H9 (cell line): ENCODE results near the gene ZNF569. TPM values are rescaled to one million over a fixed set of nuclear protein-coding genes. Genes with fewer than 3 reads are reported as not detected.
A peak's percentile ranks its signal among the peaks of the same experiment; 100 is the strongest.

ENCODE experiments used
- DNase-seq: peaks from one replicate; pipeline ENCODE4 v3.0.0-alpha.2; 2017
- H2AFZ ChIP-seq: one replicate; pipeline ENCODE4 v1.6.1; 2013; ENCODE audit warnings: mild to moderate bottlenecking, low read length, control low read depth, moderate library complexity
- H2AK5ac ChIP-seq: 2 replicates; pipeline ENCODE4 v1.6.1; 2013; ENCODE audit warnings: low read length, control low read depth, mixed read lengths; ENCODE audit not compliant: insufficient read length
- H2BK120ac ChIP-seq: one replicate; pipeline ENCODE4 v1.6.1; 2013; ENCODE audit warnings: low read depth, mild to moderate bottlenecking, low read length, control low read depth, inconsistent platforms; ENCODE audit not compliant: poor library complexity, severe bottlenecking
- H2BK12ac ChIP-seq: 2 replicates; pipeline ENCODE4 v1.6.1; 2013; ENCODE audit warnings: low read length, control low read depth, mixed read lengths, low read depth; ENCODE audit not compliant: insufficient read length
- H2BK15ac ChIP-seq: 2 replicates; pipeline ENCODE4 v1.6.1; 2013; ENCODE audit warnings: low read depth, low read length, control low read depth
- H2BK20ac ChIP-seq: one replicate; pipeline ENCODE4 v1.6.1; 2013; ENCODE audit warnings: low read depth, mild to moderate bottlenecking, low read length, control low read depth, inconsistent platforms; ENCODE audit not compliant: poor library complexity, severe bottlenecking
- H2BK5ac ChIP-seq: 2 replicates; pipeline ENCODE4 v1.6.1; 2013; ENCODE audit warnings: low read length, control low read depth, mixed read lengths; ENCODE audit not compliant: insufficient read length
- H3K14ac ChIP-seq: 2 replicates; pipeline ENCODE4 v1.6.1; 2013; ENCODE audit warnings: low read length, control low read depth; ENCODE audit not compliant: insufficient read depth
- H3K18ac ChIP-seq: 2 replicates; pipeline ENCODE4 v1.6.1; 2013; ENCODE audit warnings: low read depth, mild to moderate bottlenecking, mixed read lengths, low read length, control low read depth; ENCODE audit not compliant: insufficient read length
- H3K23ac ChIP-seq: 2 replicates; pipeline ENCODE4 v1.6.1; 2013; ENCODE audit warnings: low read length, control low read depth, mixed read lengths, low read depth; ENCODE audit not compliant: insufficient read length
- H3K23me2 ChIP-seq: 2 replicates; pipeline ENCODE4 v1.6.1; 2013; ENCODE audit warnings: low read depth, mild to moderate bottlenecking, mixed read lengths, low read length, control low read depth; ENCODE audit not compliant: insufficient read length, poor library complexity, severe bottlenecking
- H3K27ac ChIP-seq: 2 replicates; pipeline ENCODE4 v1.5.1; 2013; ENCODE audit warnings: low read length, control low read depth, mixed read lengths, low read depth; ENCODE audit not compliant: insufficient read length
- H3K27me3 ChIP-seq: 2 replicates; pipeline ENCODE4 v1.6.1; 2013; ENCODE audit warnings: low read length, control low read depth, inconsistent platforms; ENCODE audit not compliant: insufficient read depth
- H3K4ac ChIP-seq: 2 replicates; pipeline ENCODE4 v1.6.1; 2013; ENCODE audit warnings: low read depth, mild to moderate bottlenecking, control low read depth, inconsistent platforms, low read length, moderate library complexity
- H3K4me1 ChIP-seq: 2 replicates; pipeline ENCODE4 v1.6.1; 2013; ENCODE audit warnings: low read length, control low read depth, inconsistent platforms; ENCODE audit not compliant: insufficient read depth
- H3K4me2 ChIP-seq: 2 replicates; pipeline ENCODE4 v1.6.1; 2013; ENCODE audit warnings: low read length, control low read depth, mixed read lengths; ENCODE audit not compliant: insufficient read length, insufficient read depth
- H3K56ac ChIP-seq: 2 replicates; pipeline ENCODE4 v1.6.1; 2013; ENCODE audit warnings: low read depth, mild to moderate bottlenecking, mixed read lengths, low read length, control low read depth; ENCODE audit not compliant: insufficient read length
- H3K79me1 ChIP-seq: 2 replicates; pipeline ENCODE4 v1.6.1; 2013; ENCODE audit warnings: low read depth, mild to moderate bottlenecking, moderate library complexity, low read length, control low read depth, inconsistent platforms; ENCODE audit not compliant: insufficient read depth, poor library complexity, severe bottlenecking
- H3K79me2 ChIP-seq: 2 replicates; pipeline ENCODE4 v1.6.1; 2013; ENCODE audit warnings: low read length, control low read depth, inconsistent platforms; ENCODE audit not compliant: insufficient read depth
- H3K9ac ChIP-seq: 2 replicates; pipeline ENCODE4 v1.6.1; 2013; ENCODE audit warnings: low read length, control low read depth, mixed read lengths; ENCODE audit not compliant: insufficient read length; ENCODE audit errors: extremely low read depth
- H3K9me3 ChIP-seq: one replicate; pipeline ENCODE4 v1.6.1; 2013; ENCODE audit warnings: low read depth, low read length, inconsistent platforms; ENCODE audit not compliant: control insufficient read depth
- H3T11ph ChIP-seq: one replicate; pipeline ENCODE4 v1.6.1; 2013; ENCODE audit warnings: mild to moderate bottlenecking, low read length, control low read depth, inconsistent platforms
- H4K20me1 ChIP-seq: one replicate; pipeline ENCODE4 v1.6.1; 2013; ENCODE audit not compliant: control insufficient read depth, insufficient read length, insufficient read depth
- H4K5ac ChIP-seq: 2 replicates; pipeline ENCODE4 v1.6.1; 2013; ENCODE audit warnings: low read depth, mild to moderate bottlenecking, mixed read lengths, low read length, control low read depth; ENCODE audit not compliant: insufficient read length
- H4K8ac ChIP-seq: replicated peaks from 2 replicates; pipeline ENCODE4 v1.6.1; 2013; ENCODE audit warnings: low read length, control low read depth, mixed read lengths, low read depth; ENCODE audit not compliant: insufficient read length
- H4K91ac ChIP-seq: 2 replicates; pipeline ENCODE4 v1.6.1; 2013; ENCODE audit warnings: low read depth, mild to moderate bottlenecking, moderate library complexity, mixed read lengths, low read length, control low read depth; ENCODE audit not compliant: insufficient read length
- H3K27ac Mint-ChIP-seq, 3 experiments: 2 replicates in 2 of 3; 3 replicates in 1 of 3; pipeline ENCODE4 v1.8.0; 2020 to 2021; ENCODE audit warnings: mixed read lengths in 3 of 3, mild to moderate bottlenecking in 1 of 3, moderate library complexity in 1 of 3
- H3K27me3 Mint-ChIP-seq: 2 replicates; pipeline ENCODE4 v1.8.0; 2021; ENCODE audit warnings: low read depth, mild to moderate bottlenecking, moderate library complexity, mixed read lengths
- H3K36me3 Mint-ChIP-seq, 3 experiments: 2 replicates in 2 of 3; 3 replicates in 1 of 3; pipeline ENCODE4 v1.8.0; 2020 to 2021; ENCODE audit warnings: low read depth in 3 of 3, mixed read lengths in 3 of 3; ENCODE audit not compliant: insufficient read depth in 1 of 3
- H3K4me1 Mint-ChIP-seq, 2 experiments: 2 replicates each; pipeline ENCODE4 v1.8.0; 2020; ENCODE audit warnings: mixed read lengths in 2 of 2
- H3K4me3 Mint-ChIP-seq, 2 experiments: 2 replicates in 1 of 2; 3 replicates in 1 of 2; pipeline ENCODE4 v1.8.0; 2020 to 2021; ENCODE audit warnings: mild to moderate bottlenecking in 2 of 2, mixed read lengths in 2 of 2, moderate library complexity in 1 of 2
- H3K9me3 Mint-ChIP-seq, 2 experiments: 2 replicates in 1 of 2; 3 replicates in 1 of 2; pipeline ENCODE4 v1.8.0; 2020; ENCODE audit warnings: mild to moderate bottlenecking in 2 of 2, mixed read lengths in 2 of 2, moderate library complexity in 1 of 2
- CTCF ChIP-seq: fragments of 200-600 bp; sonication (generic); conservative IDR thresholded peaks from 3 replicates; pipeline ENCODE4 v1.8.0; 2021; ENCODE audit warnings: antibody characterized with exemption, mild to moderate bottlenecking
- WGBS: extraction: QIAGEN DNeasy Blood & Tissue Kit; methylation state at CpG from one replicate; pipeline ENCODE4 v1.1.7; 2013; ENCODE audit warnings: missing lambda C conversion rate, low lambda C conversion rate, mixed read lengths; ENCODE audit not compliant: insufficient read length; ENCODE audit errors: extremely low coverage; 5-methylcytosine and 5-hydroxymethylcytosine counted together
- total RNA-seq: library from RNA; stranded (reverse); gene quantifications from 2 replicates; pipeline ENCODE4 v1.2.1, GENCODE V29; 2021

The ZNF569 gene
- total RNA-seq, 1 experiment from 2014 or later: 14.2 TPM

- Mint-ChIP-seq H3K4me3 (peak overlapping the region; percentile 97), H3K9me3 (peaks cover 0 to 15% of the 10 kb centered on the region in 2 experiments), H3K4me1 (peaks cover 13 to 24% of the 10 kb centered on the region in 2 experiments), H3K27ac (peak overlapping the region in 2 of 3 experiments; percentile 68 to 70; a peak in 2 of 7 replicates), H3K27me3 (no peaks in the 10 kb centered on the region), H3K36me3 (peaks cover 10 to 16% (median 11%) of the 10 kb centered on the region in 3 experiments)
- Histone ChIP-seq H3K4me2 (peak overlapping the region; percentile 98), H2AFZ (peak overlapping the region; percentile 49), H3K27me3 (no peaks in the 10 kb centered on the region), H2BK15ac (no peak overlapping the region), H2BK5ac (no peak overlapping the region), H3K23me2 (peaks cover 16% of the 10 kb centered on the region), H3K27ac (no peak overlapping the region), H3K9me3 (no peaks in the 10 kb centered on the region), H3K56ac (no peak overlapping the region), H3K18ac (no peak overlapping the region), H3K4me1 (no peaks in the 10 kb centered on the region), H3T11ph (no peak overlapping the region), H4K20me1 (no peaks in the 10 kb centered on the region), H3K79me2 (no peaks in the 10 kb centered on the region), H3K23ac (no peak overlapping the region), H3K9ac (peak overlapping the region; percentile 56), H4K8ac (peak overlapping the region; percentile 33), H4K91ac (no peak overlapping the region), H2BK12ac (no peak overlapping the region), H3K14ac (no peak overlapping the region), H2BK20ac (no peak overlapping the region), H2BK120ac (no peak overlapping the region), H3K79me1 (no peaks in the 10 kb centered on the region), H2AK5ac (no peak overlapping the region), H4K5ac (no peak overlapping the region), H3K4ac (no peak overlapping the region)
- no peak for TF ChIP-seq CTCF
- whole genome bisulfite sequencing: no CpG with 5 or more reads among the region's 25 CpGs
- no peak for DNase-seq
These were observed 907 bp downstream of the ZNF569 start for GRCh38 chr19:37466277-37466797.
